HuH-7.5 (cell line): Measurements from ENCODE around the gene ZFR.
"Not testable (repeated sequence)": the region's sequence is repeated elsewhere in the genome, so short reads cannot be mapped to it uniquely, and the experiment has no call there.

Experiments
- DNase-seq: peaks from one replicate; pipeline ENCODE4 v3.0.0; 2011; ENCODE audit warnings: low spot score

The ZFR gene

GRCh38 chr5:32450952-32451351 lies 6.4 kb upstream of the ZFR start:
- no peak for DNase-seq

DNA sequence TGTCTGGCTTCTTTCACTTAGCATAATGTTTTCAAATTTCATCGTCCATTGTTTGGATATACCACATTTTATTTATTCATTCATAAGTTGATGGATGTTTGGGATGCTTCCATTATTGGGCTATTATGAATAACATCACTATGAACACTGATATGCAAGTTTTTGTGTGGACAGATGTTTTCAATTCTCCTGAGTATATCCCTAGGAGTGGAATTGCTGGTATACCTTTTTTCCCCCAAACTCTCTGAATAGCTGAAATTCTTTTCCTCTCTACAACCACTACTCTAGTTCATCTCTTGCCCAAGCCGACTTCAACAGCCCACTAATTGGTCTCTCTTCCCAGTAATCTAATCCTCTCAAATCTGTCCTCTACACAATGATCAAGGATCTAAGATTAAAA lies 4.7 kb upstream of the ZFR start:
- no peak for DNase-seq

DNA sequence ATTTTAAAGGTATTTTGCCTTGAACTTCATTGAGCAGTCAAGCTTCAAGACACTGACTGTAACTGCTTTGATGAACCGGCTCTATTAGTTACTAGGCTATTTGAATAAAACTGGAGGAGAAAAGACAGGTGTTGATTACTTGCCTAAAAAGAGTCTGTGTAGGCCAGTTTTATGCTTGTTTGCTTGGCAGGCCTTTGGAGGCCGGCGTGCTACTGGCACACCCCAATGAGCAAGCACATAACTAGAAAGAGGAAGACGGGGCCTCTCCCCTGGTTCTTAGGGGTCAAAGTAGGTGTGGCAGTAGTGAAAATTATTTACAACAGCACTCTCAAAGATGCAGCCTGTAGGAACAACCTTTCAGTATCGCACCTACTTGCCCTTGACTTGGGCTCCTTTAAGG lies 2.1 kb upstream of the ZFR start:
- DNase-seq: no peak

DNA sequence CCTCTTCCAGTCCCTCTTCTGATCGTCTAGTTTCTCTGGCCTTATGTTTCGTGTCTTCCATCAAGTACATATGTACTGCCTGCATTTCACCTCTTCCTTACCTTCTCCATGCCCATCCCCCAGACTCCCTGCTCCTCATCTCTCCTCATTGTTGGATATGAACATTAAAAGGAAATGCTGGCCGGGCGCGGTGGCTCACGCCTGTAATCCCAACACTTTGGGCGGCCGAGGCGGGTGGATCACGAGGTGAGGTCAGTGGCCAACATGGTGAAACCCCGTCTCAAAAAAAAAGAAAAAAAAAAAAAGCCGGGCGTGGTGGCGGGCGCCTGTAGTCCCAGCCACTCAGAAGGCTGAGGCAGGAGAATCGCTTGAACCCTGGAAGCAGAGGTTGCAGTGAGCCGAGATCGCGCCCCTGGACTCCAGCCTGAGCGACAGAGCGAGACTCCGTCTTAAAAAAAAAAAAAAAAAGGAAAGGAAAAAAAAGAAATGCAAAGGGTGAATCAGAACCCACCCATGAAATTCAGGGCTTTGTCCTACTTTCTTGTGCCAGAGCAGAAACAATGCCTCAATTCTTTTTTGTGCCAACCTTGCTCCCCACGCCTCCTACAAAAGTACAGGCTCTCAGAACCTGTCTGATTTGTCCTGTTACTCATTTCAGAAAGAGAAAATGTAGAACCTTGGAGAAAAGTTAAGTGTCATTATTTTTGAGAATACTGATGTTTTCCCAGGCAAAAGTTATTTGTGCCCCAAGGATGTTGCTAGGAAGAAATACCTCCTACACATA lies 1.5 kb upstream of the ZFR start:
- DNase-seq: no peak

DNA sequence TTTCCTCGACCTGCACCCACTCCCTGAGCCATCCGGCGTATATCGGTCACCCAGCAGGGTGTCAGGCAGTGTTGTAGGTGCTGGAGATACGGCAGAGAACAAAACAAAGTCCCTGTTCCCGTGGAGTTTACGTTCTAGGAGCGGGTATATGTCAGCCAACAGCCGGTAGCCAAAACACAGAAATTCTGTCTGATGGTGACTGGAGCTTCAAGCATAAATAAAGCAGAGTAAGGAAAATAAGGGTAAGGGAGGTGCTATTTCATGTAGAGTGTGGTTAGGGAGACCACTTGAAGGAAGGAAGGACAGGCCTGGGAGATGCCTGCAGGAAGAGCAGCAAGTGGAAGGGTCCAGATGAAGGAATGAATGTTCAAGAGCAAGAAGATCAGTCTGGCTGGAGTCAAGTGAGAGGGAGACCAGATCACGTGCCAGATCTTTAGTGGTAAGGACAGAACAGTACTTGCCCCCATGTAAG lies 783 bp upstream of the ZFR start:
- peak; percentile 15 for DNase-seq

DNA sequence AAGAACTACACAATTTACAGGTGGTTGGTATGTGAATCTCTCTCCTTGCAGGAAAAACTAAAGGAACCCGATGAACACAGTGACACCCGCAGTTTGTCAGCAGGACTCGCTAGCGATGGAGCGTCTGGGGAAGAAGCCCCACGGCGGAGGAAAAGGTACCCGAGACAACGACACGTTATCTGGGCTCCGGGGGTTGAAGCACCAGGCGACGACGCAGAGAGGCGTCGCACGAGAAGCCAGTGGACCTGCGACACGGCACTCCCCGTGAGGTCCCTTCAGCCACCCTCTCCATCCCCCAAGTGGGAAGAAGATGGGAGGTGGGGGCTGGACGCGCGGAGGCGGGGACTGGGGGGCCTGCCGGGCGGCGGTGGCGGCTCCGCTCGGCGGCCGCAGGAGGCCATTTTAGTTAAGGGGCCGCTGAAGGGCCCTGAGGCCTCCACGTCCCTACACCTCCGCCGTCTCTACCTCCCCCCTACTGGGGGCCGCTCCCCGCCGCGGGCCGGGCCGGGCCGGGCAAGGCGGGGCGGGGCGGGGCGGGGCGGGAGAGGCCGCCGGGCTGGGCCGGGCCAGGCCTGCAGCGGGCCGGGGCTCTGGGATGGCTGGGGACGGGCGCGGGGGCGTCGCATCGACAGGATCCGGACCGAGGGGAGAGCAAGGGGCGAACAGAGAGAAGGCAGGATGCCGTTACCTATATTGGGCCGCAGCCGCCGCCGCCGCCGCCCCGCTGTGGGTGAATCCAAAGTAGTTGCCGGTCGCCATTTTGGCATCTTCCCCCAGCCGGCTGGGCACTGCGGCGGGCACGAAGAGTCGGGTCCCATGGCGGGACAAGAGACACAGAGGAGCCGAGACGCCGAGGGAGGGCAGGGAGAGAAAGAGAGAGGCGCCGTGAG lies 754 bp downstream of the ZFR start:
- peak; percentile 43 for DNase-seq

DNA sequence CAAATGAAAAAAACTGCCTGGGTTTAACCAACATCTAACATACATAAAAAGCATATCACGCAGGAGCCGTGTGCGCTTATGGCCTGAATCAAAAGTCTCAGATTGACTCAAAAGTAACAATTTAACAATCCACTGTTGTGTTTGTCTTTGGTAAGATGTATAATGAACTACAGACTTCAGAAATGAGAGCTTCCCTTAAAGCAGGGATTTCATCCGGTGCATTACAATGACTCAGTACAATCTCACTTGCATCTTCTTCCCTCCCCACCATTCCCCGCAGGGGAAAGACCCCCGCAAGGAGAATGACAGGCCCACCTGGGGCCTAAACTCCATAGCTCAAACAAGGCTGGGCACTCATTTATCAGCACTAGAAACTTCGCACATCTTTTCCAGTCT lies 1.4 kb downstream of the ZFR start:
- DNase-seq: no peak

- DNase-seq: no peak
Observed at GRCh38 chr5:32439086-32439642, 5.4 kb downstream of the ZFR start.

DNA sequence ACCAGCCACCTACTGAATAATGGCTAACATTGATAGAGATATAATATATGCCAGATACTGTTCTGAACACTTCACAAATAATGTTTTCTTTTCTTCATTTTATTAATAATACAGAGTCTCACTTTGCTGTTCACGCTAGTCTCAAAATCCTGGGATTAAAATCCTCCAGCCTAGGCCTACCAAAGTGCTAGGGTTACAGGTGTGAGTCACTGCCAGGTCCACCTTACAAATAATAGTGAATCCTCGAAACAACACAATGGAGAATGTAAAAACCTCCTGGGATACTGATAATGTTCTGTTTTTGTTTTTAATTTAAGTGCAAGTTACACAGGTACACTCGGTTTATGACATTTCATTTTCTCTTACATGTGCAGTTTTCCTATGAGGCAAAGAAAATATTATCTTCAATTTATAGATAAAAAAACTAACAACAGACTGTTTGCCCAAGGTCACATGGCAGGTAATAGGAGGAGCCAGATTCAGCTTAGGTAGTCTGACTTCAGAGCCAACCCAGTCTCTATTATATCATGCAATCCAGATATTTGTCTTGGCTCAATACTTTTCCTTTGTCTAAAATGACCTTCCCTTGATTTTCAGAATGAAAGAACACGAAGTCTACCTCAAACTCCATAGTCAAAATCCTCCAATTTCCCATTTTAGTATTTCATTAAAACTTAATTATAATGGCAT lies 7.8 kb downstream of the ZFR start:
- DNase-seq: no peak

DNA sequence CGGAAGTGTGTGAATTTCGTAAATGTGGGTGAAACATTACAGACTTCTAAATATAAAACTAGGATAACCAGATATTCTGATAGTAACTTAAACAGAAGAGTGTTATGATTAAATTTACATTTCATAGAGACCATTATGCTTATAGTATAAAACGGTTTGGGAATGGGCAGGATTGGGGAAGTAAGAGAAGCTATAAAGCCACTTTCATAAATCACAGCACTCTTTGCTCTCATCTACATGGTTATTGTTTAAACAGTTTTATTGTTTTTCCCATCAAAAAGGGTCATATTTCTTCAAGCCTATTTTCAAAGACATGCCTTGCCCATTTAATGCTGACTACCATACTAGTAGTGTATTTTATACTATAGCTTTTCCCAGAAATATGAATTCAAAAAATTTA lies 9.2 kb downstream of the ZFR start:
- no peak for DNase-seq

DNA sequence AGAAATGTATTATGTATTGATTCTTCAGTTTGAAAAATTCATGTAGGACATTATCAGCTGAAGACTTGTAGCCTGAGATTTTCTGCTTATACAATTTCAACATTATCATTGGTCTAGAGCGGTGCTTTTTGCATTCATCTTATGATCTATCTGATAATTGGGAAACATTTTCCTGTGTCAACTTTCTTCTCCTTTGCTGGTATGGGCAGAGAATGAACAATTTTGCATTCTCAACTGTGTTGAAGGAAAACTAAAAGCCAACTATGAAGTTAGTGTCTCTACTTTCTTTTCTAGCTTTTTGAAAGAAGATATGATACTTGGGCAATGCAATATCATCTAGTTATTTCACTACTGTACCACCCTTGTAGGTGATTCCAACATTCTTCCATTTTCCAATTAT lies 10.3 kb downstream of the ZFR start:
- no peak for DNase-seq

DNA sequence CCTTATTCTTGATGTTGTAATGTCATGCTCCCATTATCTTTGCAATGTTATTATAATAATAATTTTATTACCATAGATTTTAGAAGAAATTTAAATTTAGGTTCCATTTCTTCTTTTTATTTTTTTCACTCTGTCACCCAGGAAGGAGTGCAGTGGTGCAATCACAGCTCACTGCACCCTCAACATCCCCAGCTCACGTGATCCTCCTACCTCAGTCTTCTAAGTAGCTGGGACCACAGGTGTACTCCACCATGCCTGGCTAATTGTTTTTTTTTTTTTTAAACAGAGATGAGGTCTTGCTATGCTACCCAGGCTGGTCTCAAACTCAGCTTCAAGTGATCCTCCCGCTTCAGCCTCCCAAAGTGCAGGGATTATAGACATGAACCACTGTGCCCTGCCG lies 11.9 kb downstream of the ZFR start:
- DNase-seq: no peak

- not testable (repeated sequence) for DNase-seq
Observed at GRCh38 chr5:32430825-32431224, 13.7 kb downstream of the ZFR start.

DNA sequence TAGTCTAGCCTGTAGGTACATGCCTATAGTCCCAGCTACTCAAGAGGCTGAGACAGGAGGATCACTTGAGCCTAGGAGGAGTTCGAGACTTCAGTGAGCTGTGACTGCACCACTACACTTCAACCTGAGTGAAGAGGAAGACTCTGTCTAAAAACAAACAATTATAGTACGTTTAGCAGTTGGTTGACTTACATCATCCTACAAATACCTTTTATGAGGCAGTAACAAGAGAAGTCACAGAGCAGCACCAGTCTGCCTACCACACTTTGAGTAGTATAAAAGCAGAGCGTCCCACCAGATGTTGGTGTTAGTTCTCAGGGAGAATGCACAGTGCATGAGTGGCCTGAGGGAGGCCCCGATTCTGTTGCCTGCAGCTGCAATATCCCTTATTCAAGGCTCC lies 16.1 kb downstream of the ZFR start:
- DNase-seq: no peak

DNA sequence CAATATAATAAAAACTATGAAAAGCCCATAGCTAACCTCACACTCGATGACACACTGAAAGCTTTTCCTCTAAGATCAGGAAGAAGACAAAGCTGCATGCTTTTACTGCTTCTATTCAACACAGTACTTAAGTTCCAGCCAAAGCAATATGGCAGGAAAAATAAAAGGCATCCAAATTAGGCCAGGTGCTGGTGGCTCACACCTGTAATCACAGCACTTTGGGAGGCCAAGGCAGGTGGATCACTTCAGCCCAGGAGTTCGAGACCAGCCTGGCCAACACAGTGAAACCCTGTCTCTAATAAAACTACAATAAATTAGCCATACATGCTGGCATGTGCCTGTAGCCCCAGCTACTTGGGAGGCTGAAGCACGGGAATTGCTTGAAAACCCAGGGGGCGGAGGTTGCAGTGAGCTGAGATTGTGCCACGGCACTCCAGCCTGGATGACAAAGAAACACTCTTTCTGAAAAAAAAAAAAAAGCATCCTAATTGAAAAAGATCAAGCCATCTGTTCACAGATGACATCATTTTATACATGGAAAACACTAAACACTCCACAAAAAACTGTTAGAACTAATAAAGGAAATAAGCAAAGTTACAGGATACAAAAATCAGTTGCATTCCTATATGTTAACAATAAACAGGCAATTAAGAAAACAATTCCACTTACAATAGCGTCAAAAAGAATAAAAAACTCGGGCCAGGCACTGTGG lies 17.9 kb downstream of the ZFR start:
- DNase-seq: no peak

DNA sequence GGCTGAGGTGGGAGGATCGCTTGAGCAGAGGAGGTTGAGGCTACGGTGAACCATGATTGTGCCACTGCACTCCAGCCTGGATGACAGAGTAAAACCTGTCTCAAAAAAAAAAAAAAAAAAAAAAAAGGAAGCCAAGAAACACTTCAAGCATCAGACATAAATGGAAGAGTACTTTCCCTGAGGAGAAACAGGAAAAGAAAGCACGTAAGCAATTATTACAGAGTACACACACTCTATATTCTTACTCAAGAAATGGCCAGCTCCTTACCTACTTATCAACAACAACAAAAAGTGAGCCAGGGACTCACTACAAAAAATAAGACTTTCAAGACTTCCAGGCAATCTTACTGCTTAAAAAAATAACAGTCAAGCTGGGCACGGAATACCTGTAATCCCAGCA lies 21.8 kb downstream of the ZFR start:
- DNase-seq: no peak

DNA sequence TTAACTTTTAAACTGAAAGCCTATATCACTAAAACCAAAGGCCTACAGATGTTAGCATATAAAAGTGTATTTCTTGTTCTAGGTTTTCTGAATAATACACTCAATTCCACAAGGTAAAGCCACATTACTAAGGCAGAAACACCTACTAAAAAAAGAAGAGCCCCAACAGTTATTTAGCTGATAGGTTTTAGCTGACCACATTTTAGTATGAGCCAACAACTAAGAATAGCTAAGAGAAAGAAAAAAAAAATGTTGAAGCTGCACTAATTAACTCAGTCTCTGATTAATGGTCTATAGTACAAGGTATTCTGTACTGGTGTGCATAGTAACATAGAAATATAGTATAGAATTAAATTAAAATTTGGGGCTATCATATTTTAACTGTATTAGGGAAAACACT lies 23.5 kb downstream of the ZFR start:
- no peak for DNase-seq

GRCh38 chr5:32420506-32420905 lies 24.0 kb downstream of the ZFR start:
- no peak for DNase-seq

GRCh38 chr5:32419791-32420190 lies 24.7 kb downstream of the ZFR start:
- DNase-seq: no peak

GRCh38 chr5:32413466-32414263 lies 30.9 kb downstream of the ZFR start:
- no peak for DNase-seq

- DNase-seq: no peak
Observed at GRCh38 chr5:32410630-32411029, 33.9 kb downstream of the ZFR start.
